HG03354 (cell line): ENCODE measurements around the gene CLDN15.
"Not testable (repeated sequence)": the region's sequence is repeated elsewhere in the genome, so short reads cannot be mapped to it uniquely, and the experiment has no call there.

ENCODE experiments used
- ATAC-seq: cut with Tn5 transposase; IDR thresholded peaks from one replicate; pipeline ENCODE4 v1.9.1; 2021; ENCODE audit warnings: mild to moderate bottlenecking; ENCODE audit not compliant: unreplicated experiment, poor library complexity, severe bottlenecking

Gene CLDN15

DNA sequence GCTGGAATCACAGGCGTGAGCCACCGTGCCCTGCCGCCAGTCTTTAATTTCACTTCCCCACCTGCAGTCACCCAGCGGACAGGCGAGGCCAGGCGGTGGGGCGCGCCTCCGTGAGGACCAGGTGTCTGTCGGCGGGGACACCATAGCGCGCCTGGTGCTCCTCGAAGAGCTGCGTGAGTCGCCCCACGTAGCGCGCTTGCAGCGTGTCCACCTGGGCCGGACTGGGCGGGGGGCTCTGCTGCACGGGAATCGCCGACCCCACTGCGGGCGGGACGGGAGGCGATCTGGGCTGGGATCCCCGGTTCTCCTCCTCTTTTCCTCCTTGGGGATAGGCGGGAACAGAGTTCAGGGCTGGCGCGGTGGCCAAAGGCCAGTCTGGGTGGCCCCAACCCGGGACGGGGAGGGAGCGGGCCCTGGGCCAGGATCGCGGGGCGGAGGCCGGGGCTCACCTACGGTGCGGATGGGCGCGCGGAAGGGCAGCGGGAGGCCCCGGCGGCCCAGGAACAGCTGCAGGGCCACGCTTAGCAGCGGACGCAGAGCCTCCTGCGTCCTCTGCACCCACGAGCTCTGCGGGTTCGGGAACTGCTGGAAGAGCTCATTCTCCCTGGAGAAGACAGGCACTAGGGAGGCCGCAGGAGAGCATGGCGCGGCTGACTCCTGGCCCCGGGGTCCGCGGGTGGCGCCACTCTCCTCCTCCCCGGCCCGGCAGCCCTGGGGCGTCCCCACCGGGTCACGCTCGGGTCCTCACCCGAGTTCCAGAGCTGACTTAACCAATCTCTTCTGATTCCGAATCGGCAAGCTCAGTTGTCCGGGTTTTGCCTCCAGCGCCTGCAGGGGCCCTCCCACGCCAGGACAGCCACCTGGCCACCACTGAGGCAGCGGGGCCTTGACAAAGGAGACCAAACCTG is 35.7 kb downstream of the CLDN15 start:
- ATAC-seq, result no peak

DNA sequence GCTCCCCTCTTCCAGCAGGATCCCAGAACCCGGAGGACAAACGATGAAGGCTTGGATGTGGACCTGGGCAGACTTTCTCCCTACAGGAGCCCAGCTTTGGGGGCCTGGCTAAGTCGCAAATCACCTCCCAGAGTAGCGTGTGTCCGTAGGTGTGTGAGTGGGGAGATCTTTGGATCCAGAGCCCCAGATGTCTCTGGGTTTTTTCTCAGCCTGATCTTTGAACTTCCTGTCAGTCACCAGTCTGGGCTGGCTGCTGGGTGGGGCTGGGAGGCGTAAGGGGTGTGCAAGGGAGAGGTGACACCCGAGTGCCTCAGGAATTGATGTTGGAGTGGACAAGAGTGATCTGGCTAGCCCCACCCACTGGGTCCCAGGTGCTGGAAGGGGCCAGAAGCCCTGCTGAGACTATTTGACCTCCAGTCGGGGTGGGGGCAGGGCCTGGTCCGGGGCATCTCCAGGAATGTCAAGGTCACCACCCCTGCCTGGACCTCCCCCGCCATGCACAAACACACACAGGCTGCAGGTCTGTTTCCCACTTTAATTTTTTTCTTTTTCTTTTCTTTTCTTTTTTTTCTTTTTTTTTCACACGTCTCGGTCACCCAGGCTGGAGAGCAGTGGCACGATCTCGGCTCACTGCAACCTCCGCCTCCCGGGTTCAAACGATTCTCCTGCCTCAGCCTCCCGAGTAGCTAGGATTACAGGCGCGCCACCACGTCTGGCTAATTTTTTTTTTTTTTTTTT is 36.6 kb downstream of the CLDN15 start, which contains the start of gene MOGAT3:
Gene MOGAT3, minus strand, starts transcription at position 175 of the 738 bp plus-strand sequence. CDS start 182 bp downstream, outside the sequence.
- no peak for ATAC-seq

DNA sequence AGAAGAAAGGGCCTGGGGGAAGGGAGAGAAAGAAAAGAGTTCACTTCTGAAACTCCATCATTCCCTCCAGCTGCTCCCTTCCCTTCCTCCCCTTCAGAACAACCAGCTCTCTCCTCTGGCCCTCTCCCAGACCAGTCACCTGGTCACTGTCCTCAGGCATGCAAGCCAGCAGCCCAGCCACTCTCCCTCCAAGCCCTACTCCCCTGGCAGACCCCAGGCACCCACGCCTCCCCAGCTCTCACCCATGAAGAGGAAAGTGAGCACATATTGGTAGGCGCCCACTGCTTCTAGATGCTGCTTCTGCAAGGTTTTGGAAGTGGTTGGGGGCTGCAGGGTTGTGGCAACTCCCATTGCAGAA is 37.1 kb downstream of the CLDN15 start:
- no peak for ATAC-seq

DNA sequence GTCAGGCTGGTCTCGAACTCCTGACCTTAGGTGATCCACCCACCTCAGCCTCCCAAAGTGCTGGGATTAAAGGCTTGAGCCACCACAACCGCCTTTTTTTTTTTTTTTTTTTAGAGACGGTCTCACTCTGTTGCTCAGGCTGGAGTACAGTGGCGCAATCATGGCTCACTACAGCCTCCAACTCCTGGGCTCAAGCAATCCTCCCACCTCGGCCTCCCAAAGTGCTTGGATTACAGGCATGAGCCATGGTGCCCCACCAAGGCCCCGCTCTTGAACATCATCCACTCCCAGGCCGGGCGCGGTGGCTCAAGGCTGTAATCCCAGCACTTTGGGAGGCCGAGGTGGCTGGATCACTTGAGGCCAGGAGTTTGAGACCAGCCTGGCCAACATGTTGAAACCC is 38.1 kb downstream of the CLDN15 start:
- ATAC-seq, result not testable (repeated sequence)

DNA sequence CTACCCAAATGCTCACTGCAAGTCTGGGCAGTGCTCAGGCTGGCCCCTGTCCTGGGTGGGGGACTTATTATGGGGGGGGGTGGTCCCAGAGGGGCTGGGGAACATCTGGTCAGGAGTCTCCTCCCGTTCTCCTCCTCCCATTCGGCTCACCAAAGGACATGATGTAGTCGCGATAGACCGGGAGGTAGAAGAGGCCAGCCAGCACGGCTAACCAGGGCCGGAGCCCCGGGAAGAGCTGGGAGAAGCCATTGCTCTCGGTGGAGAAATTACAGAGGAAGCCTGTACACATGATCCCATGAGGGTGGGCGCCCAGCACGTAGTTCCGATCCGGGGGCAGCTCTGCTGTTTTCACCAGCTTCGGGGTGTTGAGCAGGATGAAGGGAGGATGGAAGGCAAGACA is 39.1 kb downstream of the CLDN15 start:
- no peak for ATAC-seq

DNA sequence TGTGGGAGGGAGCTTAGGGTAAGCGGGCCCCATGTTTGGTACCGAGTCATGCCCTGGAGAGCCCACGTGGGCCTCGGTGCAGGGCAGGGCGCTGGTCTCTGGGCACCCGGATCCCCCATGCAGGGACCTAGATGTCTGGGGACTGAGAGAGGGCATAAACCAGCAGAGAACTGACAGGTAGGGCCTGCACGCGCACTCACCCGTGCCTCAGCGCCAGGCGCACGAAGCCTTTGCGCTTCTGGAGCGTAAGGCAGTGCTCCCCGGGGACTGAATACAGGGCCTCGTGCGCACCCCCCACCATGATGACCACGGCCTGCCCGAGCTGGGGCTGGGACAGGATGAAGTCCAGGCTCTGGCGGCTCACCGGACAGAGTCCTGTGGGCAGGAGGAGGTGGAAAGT is 39.6 kb downstream of the CLDN15 start:
- no peak for ATAC-seq

DNA sequence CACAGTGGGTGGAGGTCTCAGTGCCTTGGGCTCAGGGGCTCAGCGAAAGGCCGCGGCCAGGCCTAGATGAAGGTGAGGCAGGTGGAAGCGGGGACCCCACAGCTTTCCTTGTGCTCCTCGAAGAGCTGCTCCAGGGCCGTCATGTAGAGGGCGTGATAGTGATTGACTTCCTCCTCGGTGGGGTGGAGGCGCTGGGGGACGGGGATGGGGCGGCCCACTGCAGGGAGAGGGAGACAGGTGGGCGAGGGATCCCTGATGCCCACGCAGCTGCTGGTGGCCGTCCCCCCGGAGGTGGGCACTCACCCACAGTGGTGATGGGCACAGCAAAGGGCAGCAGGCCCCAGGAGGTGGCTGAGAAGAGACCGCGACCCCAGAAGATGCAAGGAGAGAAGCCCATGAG is 41.7 kb downstream of the CLDN15 start:
- ATAC-seq, result no peak

DNA sequence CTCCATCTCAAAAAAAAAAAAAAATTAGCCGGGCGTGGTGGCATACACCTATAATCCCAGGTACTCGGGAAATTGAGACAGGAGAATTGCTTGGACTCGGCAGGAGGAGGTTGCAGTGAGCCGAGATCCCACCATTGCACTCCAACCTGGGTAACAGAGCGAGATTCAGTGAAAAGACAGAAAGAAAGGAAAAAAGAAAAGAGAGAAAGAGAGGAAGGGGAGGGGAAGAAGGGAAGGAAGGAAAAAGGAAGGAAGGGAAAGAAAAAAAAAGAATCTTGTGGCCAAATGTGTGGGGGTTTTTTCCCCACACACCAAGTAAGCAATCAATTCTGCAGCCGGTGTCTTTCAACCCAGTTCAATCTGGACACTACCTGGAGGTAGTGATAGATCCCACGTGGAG is 48.5 kb downstream of the CLDN15 start:
- ATAC-seq, result no peak

DNA sequence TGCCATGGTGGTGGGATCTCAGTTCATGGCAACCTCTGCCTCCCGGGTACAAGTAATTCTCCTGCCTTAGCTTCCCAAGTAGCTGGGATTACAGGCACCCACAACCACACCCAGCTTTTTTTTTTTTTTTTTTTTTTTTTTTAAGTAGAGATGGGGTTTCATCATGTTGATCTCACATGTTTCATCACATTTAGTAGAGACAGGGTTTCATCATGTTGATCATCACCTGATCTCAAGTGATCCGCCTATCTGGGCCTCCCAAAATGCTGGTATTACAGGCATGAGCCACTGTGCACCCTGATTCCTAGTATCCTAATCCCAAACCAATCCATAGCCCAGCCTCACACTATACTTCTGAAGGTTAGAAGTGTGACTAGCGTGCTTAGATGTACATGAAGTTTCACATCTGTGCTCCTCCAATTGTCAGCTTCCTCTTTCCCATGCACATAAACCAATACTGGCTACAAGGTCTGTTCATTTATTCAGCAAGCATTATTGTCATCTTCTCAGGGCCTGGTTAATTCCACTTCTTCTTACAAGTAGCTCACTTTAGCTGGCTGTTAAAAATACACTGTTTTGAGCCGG is 50.7 kb downstream of the CLDN15 start:
- no peak for ATAC-seq

DNA sequence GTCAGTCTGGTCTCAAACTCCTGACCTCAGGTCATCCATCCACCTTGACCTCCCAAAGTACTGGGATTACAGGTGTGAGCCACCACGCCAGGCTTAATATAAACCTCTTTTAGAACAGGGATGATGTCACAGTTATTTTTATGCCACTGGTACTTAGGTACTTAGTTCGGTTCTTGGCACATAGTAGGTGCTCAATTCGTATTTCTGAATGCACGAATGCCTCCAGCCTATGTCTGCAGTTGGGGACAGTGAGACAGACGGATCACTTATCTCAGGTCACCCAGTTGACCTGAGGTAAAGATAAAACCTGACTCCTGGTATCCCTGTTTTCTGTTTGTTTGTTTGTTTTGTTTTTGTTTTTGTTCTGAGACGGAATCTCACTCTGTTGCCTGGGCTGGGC is 51.4 kb downstream of the CLDN15 start:
- ATAC-seq, result no peak

DNA sequence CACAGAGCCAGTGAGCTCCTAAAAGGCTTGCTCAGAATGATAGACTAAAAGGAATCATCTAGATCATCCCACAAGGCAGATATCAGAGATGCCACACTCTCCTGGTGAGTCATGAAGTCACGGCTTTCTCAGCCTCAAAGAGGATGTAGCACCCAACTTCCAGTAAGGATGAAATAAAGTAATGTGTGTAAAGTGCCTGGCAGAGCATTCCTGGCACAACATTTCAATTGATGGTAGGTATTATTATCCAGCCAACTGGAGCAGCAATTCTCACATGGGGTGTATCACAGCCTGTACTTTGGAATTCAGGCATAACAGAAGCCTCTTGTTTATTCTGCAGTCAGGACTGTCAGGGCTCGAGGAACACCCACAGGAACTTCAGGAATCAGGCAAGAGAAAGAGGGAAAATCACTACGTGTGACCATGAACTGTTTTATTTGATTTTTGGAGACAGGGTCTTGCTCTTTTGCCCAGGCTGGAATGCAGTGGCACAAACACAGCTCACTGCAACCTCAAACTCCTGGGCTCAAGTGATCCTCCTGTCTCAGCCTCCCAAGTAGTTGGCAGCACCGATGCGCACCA is 52.3 kb downstream of the CLDN15 start:
- ATAC-seq, result no peak
